ENCODE measurements around the gene MIPEP.

DNA sequence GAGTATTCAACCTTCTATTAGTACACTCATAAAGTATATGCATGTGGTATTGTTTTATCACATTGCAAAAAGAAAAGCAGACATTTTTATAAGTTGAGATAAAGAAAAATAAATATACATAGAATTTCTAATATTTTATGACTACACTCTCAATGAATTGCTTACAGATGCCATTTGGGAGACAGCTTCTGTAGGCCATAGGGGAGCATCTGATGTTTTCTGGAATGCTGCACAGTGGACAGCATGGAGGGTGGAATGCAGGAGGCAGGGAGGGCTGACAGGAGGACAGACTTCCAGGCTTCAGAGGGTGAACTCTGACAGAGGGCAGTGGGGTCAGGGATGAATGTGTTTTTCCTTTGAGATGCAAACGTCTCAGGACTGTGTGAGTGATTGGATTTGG is 45.8 kb downstream of the MIPEP start:
- TF ChIP-seq, protein P1, sequence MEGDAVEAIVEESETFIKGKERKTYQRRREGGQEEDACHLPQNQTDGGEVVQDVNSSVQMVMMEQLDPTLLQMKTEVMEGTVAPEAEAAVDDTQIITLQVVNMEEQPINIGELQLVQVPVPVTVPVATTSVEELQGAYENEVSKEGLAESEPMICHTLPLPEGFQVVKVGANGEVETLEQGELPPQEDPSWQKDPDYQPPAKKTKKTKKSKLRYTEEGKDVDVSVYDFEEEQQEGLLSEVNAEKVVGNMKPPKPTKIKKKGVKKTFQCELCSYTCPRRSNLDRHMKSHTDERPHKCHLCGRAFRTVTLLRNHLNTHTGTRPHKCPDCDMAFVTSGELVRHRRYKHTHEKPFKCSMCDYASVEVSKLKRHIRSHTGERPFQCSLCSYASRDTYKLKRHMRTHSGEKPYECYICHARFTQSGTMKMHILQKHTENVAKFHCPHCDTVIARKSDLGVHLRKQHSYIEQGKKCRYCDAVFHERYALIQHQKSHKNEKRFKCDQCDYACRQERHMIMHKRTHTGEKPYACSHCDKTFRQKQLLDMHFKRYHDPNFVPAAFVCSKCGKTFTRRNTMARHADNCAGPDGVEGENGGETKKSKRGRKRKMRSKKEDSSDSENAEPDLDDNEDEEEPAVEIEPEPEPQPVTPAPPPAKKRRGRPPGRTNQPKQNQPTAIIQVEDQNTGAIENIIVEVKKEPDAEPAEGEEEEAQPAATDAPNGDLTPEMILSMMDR (IDR thresholded peaks at IDR 0.05; ENCODE audit: poor library complexity): no peak
- TF ChIP-seq EZH2 (IDR thresholded peaks at IDR 0.05; ENCODE audit: borderline replicate concordance) (no peak), EZH2phosphoT487 (IDR thresholded peaks at IDR 0.05; ENCODE audit: low read depth, severe bottlenecking, unreplicated experiment) (no peak)

Measured in hepatocyte (in vitro differentiated cells).